HG02970 (cell line): ENCODE data around the gene PRR20D.
"Not testable (repeated sequence)": the region's sequence is repeated elsewhere in the genome, so short reads cannot be mapped to it uniquely, and the experiment has no call there.

Experiments
- ATAC-seq: cut with Tn5 transposase; IDR thresholded peaks from one replicate; pipeline ENCODE4 v1.9.1; 2021; ENCODE audit warnings: mild to moderate bottlenecking, moderate library complexity, moderate number of reproducible peaks; ENCODE audit not compliant: unreplicated experiment, low FRiP score

The PRR20D gene

DNA sequence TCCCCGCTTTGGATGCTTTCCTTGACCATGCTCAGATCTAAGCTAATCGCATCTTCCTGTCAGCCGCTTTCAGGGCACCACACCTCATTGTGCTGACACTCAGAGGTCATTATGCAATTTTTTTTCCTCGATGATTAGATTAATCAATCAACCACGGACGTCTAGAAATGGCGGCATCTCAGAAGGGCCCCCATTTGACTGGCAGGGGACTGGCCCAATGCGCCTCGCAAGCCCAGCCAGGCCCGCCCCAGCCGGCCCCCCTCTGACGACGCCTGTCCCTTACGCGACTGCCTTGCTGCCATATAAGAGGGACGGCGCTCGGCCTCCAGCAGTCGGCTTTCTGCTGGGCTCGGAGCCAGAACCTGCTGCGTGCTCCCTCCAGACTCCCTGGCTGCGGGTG lies at the start of gene PRR20D:
Gene PRR20D, plus strand, starts transcription at position 301 of the 400 bp plus-strand sequence. CDS start 387 bp downstream, outside the sequence.
- ATAC-seq, result not testable (repeated sequence)

DNA sequence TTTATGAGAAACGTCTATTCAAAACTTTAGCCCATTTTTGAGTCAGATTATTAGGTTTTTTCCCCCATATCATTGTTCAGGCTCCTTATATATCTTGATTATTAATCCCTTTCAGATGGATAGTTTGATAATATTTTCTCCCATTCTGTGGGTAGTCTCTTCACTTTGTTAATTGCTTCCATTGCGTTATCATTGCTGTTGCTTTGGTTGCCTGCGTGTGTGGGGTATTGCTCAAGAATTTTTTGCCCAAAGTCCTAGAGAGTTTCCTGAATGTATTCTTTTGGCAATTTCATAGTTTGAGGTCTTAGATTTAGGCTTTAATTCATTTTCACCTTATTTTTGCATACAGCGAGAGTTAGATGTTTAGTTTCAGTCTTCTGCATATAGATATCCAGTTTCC lies 45.5 kb upstream of the PRR20D start:
- no peak for ATAC-seq

DNA sequence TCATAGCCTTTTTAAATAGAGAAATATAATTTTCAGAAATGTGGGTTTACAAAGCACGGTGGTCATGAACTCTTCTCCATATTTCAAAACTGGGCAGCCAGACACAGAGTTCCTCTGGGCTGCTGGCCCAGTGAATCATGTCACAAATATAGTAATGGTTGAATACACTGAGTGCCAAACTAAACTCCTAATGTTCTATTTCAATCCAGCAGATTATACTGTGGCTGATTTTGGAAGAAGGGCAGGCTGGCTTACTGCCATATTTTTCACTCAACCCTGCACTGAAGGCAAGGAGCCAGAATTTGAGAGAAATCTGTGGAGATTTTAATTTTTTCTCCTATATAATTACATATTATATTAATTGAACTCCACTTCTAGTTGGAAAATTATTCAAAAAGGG lies 36.8 kb upstream of the PRR20D start:
- no peak for ATAC-seq

DNA sequence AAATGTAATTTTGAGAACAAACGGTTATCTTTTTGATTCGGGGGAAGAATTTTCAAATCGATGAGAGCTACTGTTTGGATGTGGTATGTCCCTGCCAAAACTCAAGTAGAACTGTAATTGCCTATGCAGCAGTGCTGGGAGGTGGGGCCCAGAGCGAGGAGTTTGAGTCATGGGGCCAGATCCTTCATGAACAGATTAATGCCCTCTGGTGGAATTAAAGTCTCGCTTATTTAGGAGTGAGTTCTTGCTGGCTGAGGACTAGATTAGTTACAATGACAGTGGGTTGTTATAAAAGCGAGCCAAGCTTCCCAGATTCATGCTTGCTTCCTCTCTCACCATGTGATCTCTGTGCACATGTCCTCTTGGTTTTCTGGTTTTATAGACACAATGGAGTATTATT lies 31.5 kb upstream of the PRR20D start:
- no peak for ATAC-seq

DNA sequence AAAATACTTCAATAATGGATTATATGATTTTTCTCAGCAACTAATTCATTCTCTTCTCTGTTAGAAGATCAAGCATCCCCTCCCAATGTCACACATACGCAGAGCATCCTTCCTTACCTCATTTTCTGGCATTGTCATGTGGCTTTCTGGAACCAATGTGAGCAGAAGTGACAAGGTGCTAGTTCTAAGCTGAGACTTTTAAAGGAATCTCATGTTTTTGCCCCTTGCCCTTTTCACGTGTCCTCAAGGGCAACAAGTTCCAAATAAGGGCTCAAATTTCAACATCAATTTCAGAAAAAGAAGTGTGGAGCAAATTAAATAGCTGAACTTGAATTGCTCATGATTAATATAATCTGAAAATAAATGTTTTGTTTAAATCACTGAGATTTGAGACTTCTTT lies 24.3 kb upstream of the PRR20D start:
- ATAC-seq, result no peak

DNA sequence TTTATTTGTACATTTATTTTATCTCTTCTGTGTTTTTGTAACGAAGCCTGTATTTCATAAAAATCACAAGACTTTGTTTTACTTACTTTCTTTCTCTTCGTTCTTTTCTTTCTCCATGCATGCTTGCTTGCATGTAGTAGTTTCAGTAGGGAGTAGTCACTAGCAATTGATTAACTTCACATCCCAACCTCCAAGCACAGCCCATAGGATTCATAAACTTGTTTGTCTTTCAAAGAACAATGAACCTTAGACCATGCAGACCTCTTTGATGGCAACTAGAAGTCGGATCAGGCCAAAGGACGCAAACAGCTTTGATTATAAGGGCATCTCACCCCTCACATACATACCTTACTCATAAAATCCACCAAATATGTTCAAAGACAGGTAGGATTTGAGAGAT lies 22.8 kb upstream of the PRR20D start:
- no peak for ATAC-seq

DNA sequence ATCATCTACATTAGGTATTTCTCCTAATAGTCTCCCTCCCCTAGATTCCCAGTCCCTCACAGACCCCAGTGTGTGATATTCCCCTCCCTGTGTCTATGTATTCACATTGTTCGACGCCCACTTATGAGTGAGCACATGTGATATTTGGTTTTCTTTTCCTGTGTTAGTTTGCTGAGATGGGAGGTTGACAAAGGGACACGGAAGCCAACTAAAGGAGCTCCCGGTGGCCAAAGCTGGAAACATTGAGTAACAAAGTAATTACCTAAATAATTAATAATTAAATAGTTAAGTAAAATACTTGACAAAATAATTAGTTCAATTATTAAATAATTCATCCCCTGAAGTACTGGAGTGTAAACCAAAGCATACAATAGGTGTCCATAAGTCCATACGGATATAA lies 21.4 kb upstream of the PRR20D start:
- no peak for ATAC-seq

DNA sequence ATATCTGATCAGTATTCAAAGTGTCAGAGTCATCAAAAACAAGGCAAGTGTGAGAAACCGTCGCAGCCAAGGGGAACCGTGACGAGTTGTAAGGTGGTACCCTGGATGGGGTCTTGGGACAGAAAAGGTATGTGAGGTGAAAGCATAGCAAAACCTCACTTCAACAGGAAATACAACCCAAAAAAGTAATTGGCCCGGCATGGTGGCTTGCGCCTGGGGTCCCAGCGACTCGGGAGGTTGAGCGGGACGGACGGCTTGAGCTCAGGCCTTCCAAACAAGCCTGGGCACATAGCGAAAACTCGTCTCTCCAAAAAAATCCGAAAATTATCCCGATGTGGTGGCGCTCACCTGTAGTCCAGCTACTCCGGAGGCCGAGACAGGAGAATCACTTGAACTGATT lies 20.7 kb upstream of the PRR20D start:
- ATAC-seq, result not testable (repeated sequence)

DNA sequence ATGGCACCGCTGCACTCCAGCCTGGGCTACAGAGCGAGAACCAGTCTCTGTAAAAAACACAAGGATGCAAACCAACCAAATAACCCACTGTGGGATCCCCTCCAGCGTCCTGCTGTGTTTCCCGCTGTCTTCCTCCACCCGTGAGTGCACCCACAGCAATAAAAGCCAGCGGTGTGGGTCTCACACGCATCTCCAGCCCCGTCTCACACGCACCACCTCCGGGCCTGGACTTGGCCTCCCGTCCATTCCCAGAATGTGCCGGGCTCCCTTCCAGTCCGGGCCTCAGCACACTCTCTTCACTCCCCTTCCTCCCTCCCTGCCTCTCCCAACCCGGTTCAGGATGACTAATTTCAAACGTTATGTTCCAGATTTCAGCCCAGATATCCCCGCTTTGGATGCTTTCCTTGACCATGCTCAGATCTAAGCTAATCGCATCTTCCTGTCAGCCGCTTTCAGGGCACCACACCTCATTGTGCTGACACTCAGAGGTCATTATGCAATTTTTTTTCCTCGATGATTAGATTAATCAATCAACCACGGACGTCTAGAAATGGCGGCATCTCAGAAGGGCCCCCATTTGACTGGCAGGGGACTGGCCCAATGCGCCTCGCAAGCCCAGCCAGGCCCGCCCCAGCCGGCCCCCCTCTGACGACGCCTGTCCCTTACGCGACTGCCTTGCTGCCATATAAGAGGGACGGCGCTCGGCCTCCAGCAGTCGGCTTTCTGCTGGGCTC lies 20.0 kb upstream of the PRR20D start, which contains the start of gene PRR20A:
Gene PRR20A, plus strand, starts transcription at position 684 of the 734 bp plus-strand sequence. CDS start 387 bp downstream, outside the sequence.
- ATAC-seq, result not testable (repeated sequence)

DNA sequence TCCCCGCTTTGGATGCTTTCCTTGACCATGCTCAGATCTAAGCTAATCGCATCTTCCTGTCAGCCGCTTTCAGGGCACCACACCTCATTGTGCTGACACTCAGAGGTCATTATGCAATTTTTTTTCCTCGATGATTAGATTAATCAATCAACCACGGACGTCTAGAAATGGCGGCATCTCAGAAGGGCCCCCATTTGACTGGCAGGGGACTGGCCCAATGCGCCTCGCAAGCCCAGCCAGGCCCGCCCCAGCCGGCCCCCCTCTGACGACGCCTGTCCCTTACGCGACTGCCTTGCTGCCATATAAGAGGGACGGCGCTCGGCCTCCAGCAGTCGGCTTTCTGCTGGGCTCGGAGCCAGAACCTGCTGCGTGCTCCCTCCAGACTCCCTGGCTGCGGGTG lies 13.2 kb upstream of the PRR20D start, which contains the start of gene PRR20B:
Gene PRR20B, plus strand, starts transcription at position 301 of the 400 bp plus-strand sequence. CDS start 387 bp downstream, outside the sequence.
- ATAC-seq, result not testable (repeated sequence)

DNA sequence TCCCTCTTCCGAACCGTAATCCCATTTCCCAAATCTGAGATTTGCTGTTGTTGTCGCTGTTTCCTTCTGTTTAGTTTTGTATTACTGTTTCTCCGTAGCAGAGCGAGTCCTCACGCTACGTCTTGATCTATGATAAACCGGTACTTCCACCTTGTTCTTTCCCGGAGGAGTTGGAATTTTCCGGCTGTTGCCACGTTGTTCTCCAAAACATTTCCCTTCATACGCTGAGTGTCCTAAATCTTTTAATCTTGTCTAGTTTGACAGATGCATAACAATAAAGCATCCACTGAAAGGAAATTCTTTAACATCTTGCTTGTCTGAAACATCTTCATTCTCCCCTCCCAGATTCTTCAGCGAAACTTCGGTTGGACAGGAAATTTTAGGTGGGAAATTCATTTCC lies 12.3 kb upstream of the PRR20D start:
- ATAC-seq, result not testable (repeated sequence)

DNA sequence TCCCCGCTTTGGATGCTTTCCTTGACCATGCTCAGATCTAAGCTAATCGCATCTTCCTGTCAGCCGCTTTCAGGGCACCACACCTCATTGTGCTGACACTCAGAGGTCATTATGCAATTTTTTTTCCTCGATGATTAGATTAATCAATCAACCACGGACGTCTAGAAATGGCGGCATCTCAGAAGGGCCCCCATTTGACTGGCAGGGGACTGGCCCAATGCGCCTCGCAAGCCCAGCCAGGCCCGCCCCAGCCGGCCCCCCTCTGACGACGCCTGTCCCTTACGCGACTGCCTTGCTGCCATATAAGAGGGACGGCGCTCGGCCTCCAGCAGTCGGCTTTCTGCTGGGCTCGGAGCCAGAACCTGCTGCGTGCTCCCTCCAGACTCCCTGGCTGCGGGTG lies 6.7 kb upstream of the PRR20D start, which contains the start of gene PRR20C:
Gene PRR20C, plus strand, starts transcription at position 301 of the 400 bp plus-strand sequence. CDS start 387 bp downstream, outside the sequence.
- ATAC-seq, result not testable (repeated sequence)

DNA sequence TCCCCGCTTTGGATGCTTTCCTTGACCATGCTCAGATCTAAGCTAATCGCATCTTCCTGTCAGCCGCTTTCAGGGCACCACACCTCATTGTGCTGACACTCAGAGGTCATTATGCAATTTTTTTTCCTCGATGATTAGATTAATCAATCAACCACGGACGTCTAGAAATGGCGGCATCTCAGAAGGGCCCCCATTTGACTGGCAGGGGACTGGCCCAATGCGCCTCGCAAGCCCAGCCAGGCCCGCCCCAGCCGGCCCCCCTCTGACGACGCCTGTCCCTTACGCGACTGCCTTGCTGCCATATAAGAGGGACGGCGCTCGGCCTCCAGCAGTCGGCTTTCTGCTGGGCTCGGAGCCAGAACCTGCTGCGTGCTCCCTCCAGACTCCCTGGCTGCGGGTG lies 6.5 kb downstream of the PRR20D start, which contains the start of gene PRR20E:
Gene PRR20E, plus strand, starts transcription at position 301 of the 400 bp plus-strand sequence. CDS start 387 bp downstream, outside the sequence.
- not testable (repeated sequence) for ATAC-seq

DNA sequence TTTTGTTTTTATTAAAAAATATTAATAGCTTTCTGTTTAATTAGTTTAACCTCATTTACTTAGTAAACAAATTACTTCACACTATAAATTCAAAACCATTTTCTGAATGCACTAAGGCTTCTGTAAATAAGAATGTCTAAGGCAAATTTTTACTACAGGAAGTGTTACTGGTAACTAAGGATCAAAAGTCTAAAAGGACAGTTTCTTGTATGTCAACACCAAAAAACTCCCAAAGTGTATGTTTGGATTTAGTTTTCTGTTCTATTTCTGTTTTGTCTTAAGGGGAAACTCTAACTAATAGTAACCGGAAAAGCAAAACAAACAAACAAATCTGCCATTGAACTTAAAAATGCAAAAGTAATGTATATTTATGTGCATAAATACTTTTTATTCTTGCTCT lies 31.2 kb downstream of the PRR20D start:
- ATAC-seq, result no peak

DNA sequence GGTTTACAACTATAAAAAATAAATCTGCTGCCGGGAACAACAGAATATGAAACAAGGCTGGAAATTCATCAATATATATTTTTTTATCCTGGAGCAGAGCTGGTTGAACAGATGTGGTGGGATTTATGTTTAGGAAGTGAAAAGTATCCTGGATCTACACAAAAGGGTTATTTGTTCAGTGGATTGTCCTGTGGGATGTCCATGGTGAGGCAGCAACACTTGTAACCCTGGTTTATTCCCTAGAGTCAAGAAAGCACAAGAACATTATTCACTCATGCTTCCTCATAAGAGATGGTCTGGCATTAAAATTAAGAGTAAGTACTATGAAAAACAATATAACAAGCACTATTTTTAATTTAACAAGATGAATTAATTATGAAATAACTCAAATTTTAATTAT lies 52.6 kb downstream of the PRR20D start:
- no peak for ATAC-seq
